ENCODE measurements around the gene TMEM266. TPM values are rescaled to one million over a fixed set of nuclear protein-coding genes. Genes with fewer than 3 reads are reported as not detected.
"Not testable (repeated sequence)": the region's sequence is repeated elsewhere in the genome, so short reads cannot be mapped to it uniquely, and the experiment has no call there.

TMEM266 gene, protein sequence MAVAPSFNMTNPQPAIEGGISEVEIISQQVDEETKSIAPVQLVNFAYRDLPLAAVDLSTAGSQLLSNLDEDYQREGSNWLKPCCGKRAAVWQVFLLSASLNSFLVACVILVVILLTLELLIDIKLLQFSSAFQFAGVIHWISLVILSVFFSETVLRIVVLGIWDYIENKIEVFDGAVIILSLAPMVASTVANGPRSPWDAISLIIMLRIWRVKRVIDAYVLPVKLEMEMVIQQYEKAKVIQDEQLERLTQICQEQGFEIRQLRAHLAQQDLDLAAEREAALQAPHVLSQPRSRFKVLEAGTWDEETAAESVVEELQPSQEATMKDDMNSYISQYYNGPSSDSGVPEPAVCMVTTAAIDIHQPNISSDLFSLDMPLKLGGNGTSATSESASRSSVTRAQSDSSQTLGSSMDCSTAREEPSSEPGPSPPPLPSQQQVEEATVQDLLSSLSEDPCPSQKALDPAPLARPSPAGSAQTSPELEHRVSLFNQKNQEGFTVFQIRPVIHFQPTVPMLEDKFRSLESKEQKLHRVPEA
- 10 to 100 TPM; 11.1 to 11.6 (median 11.1) TPM for polyA plus RNA-seq (ENCODE audit: insufficient read length in 3 of 3)

DNA sequence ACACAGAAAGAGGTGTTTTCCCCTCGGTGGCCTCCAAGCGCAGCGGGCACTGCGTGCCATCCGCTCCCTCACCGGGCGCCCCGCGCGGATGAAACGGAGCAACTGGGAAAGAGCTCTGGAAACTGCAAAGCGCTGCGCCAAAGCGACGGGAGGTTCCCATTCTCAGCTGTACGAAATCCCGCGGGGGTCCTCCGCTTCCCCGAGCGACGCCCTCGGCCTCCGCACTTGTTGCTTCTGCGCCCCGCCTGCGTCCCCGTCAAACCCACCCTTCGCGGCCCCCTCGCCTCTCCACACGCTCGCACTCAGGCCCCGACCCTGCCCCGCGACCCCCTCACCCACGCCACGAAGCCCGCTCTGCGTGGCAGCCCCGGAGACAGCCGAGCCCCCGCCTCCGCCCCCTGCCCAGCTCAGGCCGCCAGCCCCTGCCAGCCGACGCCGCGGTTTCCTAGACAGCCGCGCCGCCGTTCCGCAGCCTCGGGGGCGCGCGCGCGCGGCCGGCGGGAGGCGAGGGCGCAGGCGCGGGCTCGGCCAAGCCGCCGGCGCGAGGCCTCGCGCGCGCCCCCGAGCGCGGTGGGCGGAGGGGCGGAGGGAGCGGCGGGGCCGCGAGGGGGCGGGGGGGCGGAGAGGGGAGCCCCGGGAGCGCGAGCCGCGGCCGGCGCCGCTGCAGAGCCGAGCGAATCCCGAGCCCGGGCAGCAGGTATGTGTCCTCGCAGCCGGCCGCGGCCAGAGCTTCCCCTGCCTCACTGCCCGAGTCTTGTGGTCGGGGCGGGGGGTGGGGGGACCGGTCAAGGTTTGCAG lies at the start of gene TMEM266:
TSS of gene TMEM266 (plus strand) at position 666 of the 798 bp plus-strand sequence. CDS start 74,279 bp downstream, outside the sequence.
- DNase-seq (ENCODE audit: low read depth in 3 of 3, low spot score in 2 of 3) = peak in 2 of 3 donors; percentile 46 to 57

DNA sequence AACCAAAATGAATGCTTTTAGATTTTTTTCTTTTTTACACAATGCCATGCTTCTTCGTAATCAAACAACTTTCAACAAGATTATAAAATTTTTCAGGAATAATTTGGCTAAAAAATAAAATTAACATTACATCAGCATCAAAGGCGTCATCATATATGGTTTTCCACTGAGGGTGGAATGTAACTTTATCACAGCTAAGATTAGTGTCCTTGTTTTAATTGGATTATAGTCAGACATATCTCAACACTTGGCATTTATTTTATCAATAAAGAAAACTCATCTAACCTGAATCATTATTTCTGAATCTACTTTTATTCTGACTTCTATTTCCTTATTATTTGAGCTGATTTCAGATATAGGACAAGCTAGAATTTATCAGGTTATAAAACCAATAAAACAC lies 49.2 kb upstream of the TMEM266 start:
- no peak for DNase-seq (ENCODE audit: low read depth in 3 of 3, low spot score in 2 of 3)

DNA sequence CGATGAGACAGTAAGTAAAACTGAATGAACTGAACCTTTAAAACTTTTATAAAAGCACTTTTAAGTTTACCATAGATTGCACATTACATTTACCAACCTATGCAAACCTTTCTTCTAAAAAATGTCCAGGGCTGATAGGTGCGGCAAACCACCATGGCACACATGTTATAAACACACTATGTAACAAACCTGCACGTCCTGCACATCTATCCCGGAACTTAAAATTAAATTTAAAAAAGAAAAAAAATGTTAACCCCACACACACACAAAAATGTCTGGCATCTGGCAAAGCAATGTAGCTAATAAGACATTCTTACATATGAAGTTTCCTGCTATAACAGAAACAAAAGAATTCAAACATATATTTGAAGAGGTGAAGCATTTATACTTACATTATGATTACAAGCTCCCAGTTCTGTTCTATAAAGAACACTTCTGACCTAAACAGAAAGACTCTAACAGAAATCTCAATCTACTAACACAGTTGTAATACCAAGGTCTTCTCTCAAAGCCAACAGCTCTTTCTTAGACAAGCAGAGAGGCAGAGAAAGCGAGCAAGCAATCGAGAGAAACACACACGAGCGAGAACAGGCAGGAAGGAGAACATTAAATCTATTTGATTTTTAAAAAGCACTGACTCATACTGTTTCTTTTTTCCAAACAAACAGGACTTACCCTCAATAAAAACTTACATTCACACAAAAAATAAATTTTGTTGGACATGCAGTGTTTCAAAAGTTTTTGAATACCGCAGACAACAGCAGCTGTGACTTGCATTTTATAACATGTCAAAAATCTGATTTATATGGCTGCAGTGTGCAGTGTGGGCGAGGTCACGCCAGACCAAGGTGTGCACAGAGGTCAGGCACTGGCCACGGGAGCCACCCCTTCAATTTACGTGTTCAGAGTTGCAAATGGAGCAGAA lies 47.9 kb upstream of the TMEM266 start, which contains the start of gene NRG4:
TSS of gene NRG4 (minus strand) at position 798 of the 925 bp plus-strand sequence. CDS start 1,194 bp downstream, outside the sequence.
- no peak for DNase-seq (ENCODE audit: low read depth in 3 of 3, low spot score in 2 of 3)

DNA sequence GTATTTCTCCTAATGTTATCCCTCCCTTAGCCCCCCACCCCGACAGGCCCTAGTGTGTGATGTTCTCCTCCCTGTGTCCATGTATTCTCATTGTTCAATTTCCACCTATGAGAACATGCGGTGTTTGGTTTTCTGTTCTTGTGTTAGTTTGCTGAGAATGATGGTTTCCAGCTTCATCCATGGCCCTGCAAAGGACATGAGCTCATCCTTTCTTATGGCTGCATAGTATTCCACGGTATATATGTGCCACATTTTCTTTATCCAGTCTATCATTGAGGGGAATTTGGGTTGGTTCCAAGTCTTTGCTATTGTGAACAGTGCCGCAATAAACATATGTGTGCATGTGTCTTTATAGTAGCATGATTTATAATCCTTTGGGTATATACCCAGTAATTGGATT lies 46.3 kb upstream of the TMEM266 start:
- DNase-seq (ENCODE audit: low read depth in 3 of 3, low spot score in 2 of 3) = not testable (repeated sequence)

DNA sequence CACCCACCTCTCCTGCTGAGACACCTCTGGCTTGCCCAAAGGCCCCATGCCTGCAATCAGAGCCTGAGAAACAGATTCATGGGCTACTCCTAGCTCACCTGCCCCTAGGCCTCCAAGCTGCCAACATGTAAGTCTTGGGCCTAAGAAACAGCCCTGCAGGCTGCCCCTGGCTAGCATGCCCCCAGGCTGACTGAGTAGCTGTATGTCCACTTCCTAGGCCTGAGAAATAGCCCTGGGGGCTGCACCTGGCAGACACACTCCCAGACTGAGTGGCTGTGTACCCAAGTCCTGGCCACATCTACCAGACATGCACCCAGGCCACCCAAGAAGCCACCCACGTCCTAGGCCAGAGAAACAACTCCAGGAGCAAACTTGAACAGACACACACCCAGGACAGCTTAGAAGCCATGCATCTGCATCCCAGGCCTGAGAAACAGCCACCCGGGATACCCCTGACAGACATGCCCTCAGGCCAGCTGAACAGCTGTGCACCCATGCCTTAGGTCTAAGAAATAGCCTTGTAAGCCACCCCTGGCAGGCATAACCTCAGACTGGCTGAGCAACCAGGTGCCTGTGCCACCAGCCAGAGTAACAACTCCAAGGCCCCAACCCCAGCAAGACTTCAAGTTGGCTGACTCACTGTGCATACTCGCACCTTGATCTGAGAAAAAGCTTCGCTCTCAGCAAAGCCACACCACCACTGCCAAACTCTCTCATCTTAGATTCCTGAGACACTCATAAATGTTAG lies 35.6 kb upstream of the TMEM266 start:
- DNase-seq (ENCODE audit: low read depth in 3 of 3, low spot score in 2 of 3) = no peak

DNA sequence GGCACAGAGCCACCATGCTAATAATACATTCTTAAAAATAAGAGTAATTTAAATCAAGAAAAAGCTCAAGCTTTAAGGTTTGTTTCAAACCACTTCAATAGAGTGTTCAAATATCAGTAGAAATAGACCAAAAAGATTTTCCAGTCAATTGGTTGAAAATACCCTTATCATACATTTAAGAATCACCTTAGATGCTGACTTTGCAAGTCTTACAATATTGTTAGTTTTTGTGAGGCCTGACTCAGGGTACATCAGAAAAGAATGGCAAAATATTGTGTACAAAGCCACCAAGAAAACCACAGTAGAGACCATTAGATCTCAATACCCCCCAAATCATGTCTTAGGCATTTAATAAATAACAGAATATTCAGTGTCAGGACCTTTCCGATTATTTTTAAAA lies 27.7 kb upstream of the TMEM266 start:
- DNase-seq (ENCODE audit: low read depth in 3 of 3, low spot score in 2 of 3) = no peak

DNA sequence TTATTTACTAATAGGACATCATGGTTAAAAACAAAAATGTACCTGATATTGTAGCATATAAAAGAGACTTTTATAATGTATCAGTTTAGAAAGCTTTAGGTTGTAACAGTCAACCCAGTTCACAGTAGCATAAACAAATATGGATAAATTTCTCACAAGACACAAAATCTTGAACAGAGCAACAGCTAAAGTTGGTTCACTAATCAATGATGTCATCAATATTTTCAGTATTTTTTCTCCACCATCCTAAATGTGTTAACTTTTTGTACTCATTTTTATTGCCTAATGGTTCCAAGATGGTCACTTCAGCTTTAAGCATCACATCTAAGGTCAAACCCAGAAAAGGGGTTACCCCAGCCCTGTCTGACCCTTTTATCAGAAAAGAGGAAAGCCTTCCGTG lies 26.3 kb upstream of the TMEM266 start:
- no peak for DNase-seq (ENCODE audit: low read depth in 3 of 3, low spot score in 2 of 3)

DNA sequence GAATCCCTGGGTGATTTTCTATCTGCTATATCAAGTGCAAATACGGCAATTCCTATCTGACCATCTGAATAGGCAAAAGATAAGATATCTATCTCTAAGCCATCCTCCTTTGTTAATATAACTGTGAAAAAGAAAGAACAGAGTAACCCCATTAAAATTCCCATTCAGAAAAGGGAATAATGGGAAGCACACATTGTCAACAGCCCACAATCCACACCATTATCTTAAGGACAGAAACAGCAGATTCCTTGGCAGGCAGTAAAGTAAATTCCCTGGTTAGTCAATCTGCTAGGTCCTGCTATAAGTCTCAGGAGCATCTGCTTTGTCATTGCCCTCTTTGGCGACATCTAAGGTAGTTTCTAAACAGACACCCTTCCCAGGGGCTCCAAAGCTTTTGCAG lies 25.7 kb upstream of the TMEM266 start:
- no peak for DNase-seq (ENCODE audit: low read depth in 3 of 3, low spot score in 2 of 3)

DNA sequence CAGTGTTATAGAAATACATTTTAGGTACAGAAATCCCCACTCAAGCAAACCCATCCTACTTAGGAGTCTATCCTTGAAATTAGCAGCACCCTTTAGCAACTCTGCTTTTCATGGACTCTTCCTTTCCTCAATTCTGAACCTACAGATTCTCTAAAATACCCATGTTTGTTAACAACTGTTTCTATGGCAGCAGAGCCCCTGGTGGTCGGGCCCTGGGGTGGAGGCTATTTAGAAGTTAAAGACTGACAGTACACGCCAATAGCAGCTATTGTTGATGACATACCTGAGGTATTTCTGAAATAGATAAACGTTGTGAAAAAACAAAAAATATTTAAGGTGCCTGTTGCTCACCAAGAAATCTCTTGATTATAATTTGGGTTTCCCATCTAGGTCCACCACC lies 24.2 kb upstream of the TMEM266 start:
- no peak for DNase-seq (ENCODE audit: low read depth in 3 of 3, low spot score in 2 of 3)

DNA sequence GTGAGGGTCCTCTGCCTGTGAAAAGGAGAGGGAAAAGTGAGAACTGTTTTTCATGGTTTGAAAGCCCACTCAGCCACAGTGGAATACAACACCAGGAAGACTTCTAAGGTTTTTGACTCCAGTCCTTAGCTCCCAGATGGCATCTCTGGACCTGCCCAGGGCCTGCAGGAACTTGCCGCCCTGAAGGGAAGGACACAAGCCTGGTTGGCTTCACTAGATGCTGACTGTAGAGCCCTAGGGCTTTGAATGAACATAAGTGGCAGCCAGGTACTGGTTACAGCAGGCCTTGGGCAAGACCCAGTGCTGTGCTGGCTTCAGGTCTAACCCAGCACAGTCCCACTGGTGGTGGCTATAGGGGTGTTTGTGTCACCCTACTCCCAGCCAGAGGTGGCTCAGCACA lies 21.3 kb upstream of the TMEM266 start:
- no peak for DNase-seq (ENCODE audit: low read depth in 3 of 3, low spot score in 2 of 3)

DNA sequence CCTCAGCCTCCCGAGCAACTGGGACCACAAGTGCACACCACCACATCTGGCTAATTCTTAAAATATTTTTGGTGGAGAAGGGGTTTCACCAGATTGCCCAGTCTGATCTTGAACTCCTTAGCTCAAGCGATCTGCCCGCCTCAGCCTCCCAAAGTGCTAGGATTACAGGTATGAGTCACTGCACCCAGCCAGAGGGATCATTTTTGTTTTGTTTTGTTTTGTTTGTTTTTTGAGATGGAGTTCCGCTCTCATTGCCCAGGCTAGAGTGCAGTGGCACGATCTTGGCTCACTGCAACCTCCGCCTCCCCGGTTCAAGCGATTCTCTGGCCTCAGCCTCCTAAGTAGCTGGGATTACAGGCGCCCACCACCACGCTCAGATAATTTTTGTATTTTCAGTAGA lies 5.6 kb upstream of the TMEM266 start:
- DNase-seq (ENCODE audit: low read depth in 3 of 3, low spot score in 2 of 3) = not testable (repeated sequence)

DNA sequence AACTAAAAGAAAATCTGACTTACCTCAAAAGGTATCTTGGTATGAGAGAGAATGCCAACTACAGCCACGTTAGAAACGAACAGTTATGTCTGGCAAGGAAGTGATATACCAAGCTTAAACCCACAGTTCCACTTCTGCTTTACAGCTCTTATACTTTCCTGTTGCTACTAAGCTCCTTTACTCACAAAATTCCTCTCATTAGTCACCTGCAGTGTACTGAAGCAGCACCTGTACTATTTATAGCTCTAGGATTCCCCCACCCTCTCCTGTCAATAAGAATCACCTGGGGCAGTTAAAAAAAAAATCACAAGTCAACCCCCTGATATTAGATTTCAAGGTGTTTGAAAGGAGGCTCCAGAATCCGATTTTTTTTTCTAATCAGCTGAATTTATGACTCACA lies 2.9 kb upstream of the TMEM266 start:
- no peak for DNase-seq (ENCODE audit: low read depth in 3 of 3, low spot score in 2 of 3)

DNA sequence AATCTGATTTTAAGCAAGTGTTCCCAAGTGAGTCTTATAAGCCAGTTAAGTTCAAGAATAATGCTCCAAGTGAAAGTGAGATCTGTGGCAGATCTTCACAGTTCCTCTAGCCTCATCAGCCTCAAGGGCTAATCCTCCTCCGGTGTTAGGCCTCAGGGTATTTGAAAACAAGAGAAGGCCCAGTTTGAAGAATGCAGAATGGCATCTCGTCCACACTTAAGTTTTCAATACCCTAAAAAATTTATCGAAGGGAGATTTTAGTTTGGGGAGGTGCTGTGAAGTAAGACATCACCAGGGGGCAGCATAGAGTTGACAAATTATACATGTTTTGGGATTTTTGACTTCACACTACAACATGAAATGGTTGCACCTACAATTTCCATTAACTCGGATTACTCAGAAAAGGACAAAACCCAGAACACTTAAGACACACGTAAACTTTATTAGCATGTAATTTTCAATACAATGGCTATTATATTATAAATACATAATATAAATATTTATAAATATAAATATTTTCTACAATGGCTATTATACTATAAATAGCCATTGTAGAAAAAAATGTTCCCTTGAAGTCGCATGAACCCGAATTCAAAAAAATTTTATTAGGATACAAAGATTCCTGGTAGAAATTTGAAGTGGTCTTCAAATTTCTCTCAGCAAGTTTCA lies 2.3 kb upstream of the TMEM266 start:
- peak in 1 of 3 donors; percentile 36 for DNase-seq (ENCODE audit: low read depth in 3 of 3, low spot score in 2 of 3)

DNA sequence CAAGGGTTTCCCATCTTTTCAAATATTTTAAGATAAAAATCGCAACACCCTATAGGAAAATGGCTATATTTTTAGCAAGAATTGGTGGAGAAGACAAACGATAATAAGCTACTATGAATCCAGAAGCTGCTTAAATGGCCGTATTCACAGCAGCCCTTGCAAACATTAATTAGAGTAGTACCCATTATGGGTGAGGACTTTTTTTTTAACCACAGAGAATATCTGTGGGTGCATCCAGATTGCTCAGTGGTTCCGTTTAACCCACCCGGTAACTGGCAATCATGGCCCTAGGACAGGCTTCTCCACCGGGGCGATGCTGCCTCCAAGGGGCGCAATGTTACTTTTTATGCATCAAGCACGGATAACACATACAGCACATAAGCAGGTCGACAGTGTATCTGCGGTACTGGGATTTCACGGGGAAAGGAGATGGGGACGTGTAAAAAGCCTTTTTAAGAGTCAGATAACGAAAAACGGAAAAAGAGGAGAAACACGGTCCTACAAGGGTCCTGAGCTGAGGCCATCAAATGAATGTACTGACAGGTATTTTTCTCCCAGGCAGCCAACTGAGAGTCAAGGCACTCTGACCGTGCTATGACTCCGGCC lies 968 bp upstream of the TMEM266 start:
- DNase-seq (ENCODE audit: low read depth in 3 of 3, low spot score in 2 of 3) = peak in 1 of 3 donors; percentile 40

DNA sequence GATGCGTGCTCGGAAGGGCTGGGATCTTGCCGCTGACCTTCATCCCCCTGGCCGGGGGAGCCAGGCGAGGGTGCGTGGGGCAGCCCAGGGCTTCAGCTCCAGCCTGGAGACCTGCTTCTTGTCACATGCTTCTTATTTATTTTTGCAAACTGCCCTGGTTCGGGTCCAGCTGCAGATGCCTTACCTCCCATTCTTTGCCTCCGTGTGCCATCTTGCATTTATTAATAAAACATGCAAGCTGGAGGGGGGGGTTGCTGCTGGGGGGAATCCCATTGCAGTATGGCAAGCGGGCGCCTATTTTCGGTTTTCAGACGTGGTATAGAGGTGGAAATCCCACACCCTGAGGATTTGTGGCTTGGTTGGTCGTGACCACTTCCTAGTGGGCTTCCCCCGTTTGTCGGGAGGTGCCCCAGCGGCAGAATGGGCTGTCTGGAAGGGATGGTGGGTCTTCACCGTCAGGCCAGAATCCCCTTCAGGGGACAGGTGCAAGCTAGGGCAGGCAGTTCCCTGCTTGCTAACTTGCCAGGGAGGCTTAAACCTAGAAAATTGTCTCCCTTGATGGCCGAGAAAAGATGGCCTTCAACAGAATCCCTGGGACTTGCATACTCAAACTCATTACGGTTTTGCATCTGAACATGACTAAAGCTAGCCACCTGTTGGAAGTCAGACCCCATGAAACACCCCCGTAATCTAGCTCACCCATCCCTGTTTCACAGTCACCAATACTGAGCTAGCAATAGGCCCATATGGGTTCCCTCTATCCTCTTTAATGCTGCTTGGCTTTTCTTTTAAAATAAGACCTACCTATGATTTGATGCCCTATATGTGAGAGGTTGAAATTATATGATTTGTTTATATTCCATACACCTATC lies 569 bp downstream of the TMEM266 start:
- no peak for DNase-seq (ENCODE audit: low read depth in 3 of 3, low spot score in 2 of 3)

DNA sequence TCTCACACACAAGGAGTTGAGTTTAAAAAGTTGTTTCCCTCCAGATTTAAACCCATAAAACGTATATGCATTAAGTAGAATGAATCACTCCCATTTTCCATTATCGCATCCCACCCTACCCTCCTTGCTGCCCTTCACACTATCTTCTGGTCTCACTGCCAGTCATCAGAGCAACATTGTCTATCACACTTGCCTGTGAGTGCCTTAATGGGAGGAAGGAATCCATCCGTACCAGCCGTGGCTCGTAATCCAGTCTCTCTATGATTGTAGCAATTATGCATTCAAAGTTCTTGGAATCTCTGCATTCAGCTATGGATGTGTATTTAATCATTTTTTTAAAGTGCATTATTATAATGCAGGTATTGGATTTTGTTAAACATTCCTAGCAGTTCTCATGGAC lies 1.9 kb downstream of the TMEM266 start:
- no peak for DNase-seq (ENCODE audit: low read depth in 3 of 3, low spot score in 2 of 3)

DNA sequence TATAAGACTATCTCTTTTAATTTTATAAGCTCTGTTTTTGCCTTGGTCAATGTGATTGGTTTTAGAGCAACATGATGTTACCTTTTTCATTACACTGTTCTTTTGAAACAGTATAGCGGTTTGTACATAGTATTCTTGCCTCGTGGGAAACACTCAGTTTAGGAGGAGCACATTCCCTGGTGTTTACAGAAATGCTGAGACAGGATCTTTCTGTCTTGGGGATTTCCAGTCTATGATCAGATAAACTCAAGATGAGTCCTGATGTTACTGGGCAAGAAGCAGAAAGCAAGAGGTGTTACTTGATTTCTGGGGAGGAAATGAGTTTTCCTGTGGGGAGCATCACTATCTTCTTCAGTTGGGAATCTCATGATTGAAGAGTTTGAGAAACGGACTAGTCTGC lies 2.5 kb downstream of the TMEM266 start:
- no peak for DNase-seq (ENCODE audit: low read depth in 3 of 3, low spot score in 2 of 3)

DNA sequence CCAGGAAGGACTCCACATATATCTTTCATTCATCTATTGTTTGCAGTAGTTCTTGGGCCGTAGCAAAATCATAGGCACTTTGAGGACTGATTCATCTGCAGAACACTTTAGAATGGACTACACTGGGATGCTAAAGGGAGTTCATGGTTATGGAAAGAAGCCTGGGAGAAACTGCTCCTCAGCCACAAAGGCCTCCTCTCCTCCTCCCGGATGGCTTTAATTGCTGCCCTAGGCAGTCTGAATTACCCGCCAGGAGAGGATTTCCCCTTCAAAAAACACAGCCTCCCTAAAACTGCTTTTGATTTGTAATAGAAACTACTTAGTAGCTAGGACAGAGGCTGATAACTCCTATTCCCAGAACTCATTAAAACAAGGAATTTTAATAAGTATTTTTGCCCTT lies 4.6 kb downstream of the TMEM266 start:
- no peak for DNase-seq (ENCODE audit: low read depth in 3 of 3, low spot score in 2 of 3)

Data from right renal cortex interstitium (tissue), 3 donors.